ENCODE measurements around the gene ZNF263. TPM values are rescaled to one million over a fixed set of nuclear protein-coding genes. Genes with fewer than 3 reads are reported as not detected.

ZNF263 gene
- total RNA-seq, 1 experiment from 2014 or later: 34.8 TPM

DNA sequence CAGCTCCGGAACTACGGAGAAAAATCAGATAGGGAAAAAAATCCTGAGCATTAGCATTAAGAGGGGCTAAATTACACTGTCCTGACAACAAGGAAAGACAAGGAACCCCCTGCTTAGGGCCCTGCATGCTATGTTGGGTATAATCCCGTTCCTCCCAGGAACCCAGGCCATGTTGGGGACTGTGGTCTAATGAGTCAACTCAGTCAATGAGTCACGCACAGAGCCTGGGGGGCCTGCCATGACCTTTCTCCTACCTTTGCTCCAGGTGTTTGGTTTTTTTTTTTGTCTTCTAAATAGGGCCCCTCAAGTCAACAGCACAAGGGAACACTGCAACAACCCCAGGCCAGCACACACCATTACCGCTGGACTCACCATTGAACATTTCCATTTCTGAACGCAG lies 39.4 kb upstream of the ZNF263 start:
- BruUV-seq (replicated peaks): no TSS peak
- intact Hi-C loops (cut with micrococcal nuclease; ENCODE audit: unreplicated experiment): no loop called here
- Histone ChIP-seq H3K4me1 (ENCODE audit: insufficient read depth, low read length, poor library complexity, severe bottlenecking) (no peaks in the 10 kb centered on the region), H3K9me3 (ENCODE audit: low read depth, low read length, poor library complexity, severe bottlenecking) (no peaks in the 10 kb centered on the region), H3K36me3 (ENCODE audit: insufficient read depth, low read length, poor library complexity, severe bottlenecking) (no peaks in the 10 kb centered on the region), H3K4me3 (ENCODE audit: low read depth, low read length, poor library complexity, severe bottlenecking) (no peak overlapping the region), H3K27ac (ENCODE audit: low read depth, low read length, poor library complexity, severe bottlenecking) (no peak overlapping the region), H3K27me3 (replicated peaks; ENCODE audit: insufficient read depth, low read depth, low read length, poor library complexity) (no peaks in the 10 kb centered on the region)
- ChIA-PET CTCF (no interaction called here), POLR2A (ENCODE audit: low non-redundant PET) (no interaction called here)
- DNase-seq (ENCODE audit: low spot score): no peak
- TF ChIP-seq EZH2 (IDR thresholded peaks at IDR 0.05; ENCODE audit: borderline replicate concordance, low read depth, low read length, poor library complexity, severe bottlenecking): no peak
- no peak for TF ChIP-seq CTCF (conservative IDR thresholded peaks at IDR 0.05; ENCODE audit: low read depth, low read length)

DNA sequence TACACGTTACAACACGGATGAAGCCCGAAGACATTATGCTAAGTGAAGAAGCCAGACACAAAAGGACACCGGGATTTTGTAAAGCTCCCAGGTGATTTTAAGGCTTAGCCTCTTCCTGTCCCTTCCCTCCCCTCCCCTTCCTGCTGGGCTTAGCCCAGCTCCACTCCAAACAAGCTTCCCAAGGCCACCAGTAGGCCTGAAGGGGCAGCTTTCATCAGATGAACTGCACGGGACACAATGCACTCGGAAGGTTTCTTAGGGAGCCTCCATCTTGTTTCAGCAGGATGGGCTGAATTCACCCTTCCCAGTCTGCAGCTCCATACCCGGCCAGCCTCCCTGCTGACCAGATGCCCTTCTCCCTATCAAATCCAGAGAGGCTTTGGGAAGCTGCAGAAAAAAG lies 37.3 kb upstream of the ZNF263 start:
- CTCF ChIA-PET: no interaction called here

GRCh38 chr16:3246876-3247275 lies 36.4 kb upstream of the ZNF263 start:
- POLR2A ChIA-PET (ENCODE audit: low non-redundant PET): no interaction called here

More for the DNA sequence above, 37.3 kb upstream of the ZNF263 start:
- DNase-seq (ENCODE audit: low spot score): no peak
- TF ChIP-seq EZH2 (IDR thresholded peaks at IDR 0.05; ENCODE audit: borderline replicate concordance, low read depth, low read length, poor library complexity, severe bottlenecking) (no peak), CTCF (conservative IDR thresholded peaks at IDR 0.05; ENCODE audit: low read depth, low read length) (no peak)
- H3K9me3 ChIP-seq (ENCODE audit: low read depth, low read length, poor library complexity, severe bottlenecking): no peaks in the 10 kb centered on the region
- H3K36me3 ChIP-seq (ENCODE audit: insufficient read depth, low read length, poor library complexity, severe bottlenecking): no peaks in the 10 kb centered on the region
- POLR2A ChIA-PET (ENCODE audit: low non-redundant PET): no interaction called here
- no peaks in the 10 kb centered on the region for H3K4me1 ChIP-seq (ENCODE audit: insufficient read depth, low read length, poor library complexity, severe bottlenecking)
- intact Hi-C loops (cut with micrococcal nuclease; ENCODE audit: unreplicated experiment): no loop called here
- no TSS peak for BruUV-seq (replicated peaks)
- no peak overlapping the region for H3K27ac ChIP-seq (ENCODE audit: low read depth, low read length, poor library complexity, severe bottlenecking)
- no peaks in the 10 kb centered on the region for H3K27me3 ChIP-seq (replicated peaks; ENCODE audit: insufficient read depth, low read depth, low read length, poor library complexity)
- no peak overlapping the region for H3K4me3 ChIP-seq (ENCODE audit: low read depth, low read length, poor library complexity, severe bottlenecking)

More at GRCh38 chr16:3246876-3247275, 36.4 kb upstream of the ZNF263 start:
- intact Hi-C loops (cut with micrococcal nuclease; ENCODE audit: unreplicated experiment): no loop called here
- no peaks in the 10 kb centered on the region for H3K27me3 ChIP-seq (replicated peaks; ENCODE audit: insufficient read depth, low read depth, low read length, poor library complexity)
- no peak for DNase-seq (ENCODE audit: low spot score)
- H3K4me1 ChIP-seq (ENCODE audit: insufficient read depth, low read length, poor library complexity, severe bottlenecking): no peaks in the 10 kb centered on the region
- no peaks in the 10 kb centered on the region for H3K9me3 ChIP-seq (ENCODE audit: low read depth, low read length, poor library complexity, severe bottlenecking)
- H3K27ac ChIP-seq (ENCODE audit: low read depth, low read length, poor library complexity, severe bottlenecking): no peak overlapping the region
- no TSS peak for BruUV-seq (replicated peaks)
- no peak overlapping the region for H3K4me3 ChIP-seq (ENCODE audit: low read depth, low read length, poor library complexity, severe bottlenecking)
- TF ChIP-seq CTCF (conservative IDR thresholded peaks at IDR 0.05; ENCODE audit: low read depth, low read length): no peak
- no peak for TF ChIP-seq EZH2 (IDR thresholded peaks at IDR 0.05; ENCODE audit: borderline replicate concordance, low read depth, low read length, poor library complexity, severe bottlenecking)
- CTCF ChIA-PET: no interaction called here
- H3K36me3 ChIP-seq (ENCODE audit: insufficient read depth, low read length, poor library complexity, severe bottlenecking): no peaks in the 10 kb centered on the region
